Erythroblast (primary cell): ENCODE measurements around the gene GPX3.

Experiments
- DNase-seq, 2 experiments: peaks; one replicate each; lab custom pipeline; 2025; lab: John Stamatoyannopoulos, UW
- GATA1 ChIP-seq: IDR thresholded peaks from 2 replicates; pipeline ENCODE4 v1.6.1; 2011; ENCODE audit warnings: low read depth, mild to moderate bottlenecking, control low read depth, low read length, moderate library complexity
- POLR2A ChIP-seq: IDR thresholded peaks from 2 replicates; pipeline ENCODE4 v1.6.1; 2011; ENCODE audit warnings: mild to moderate bottlenecking, low read length

GPX3 gene

DNA sequence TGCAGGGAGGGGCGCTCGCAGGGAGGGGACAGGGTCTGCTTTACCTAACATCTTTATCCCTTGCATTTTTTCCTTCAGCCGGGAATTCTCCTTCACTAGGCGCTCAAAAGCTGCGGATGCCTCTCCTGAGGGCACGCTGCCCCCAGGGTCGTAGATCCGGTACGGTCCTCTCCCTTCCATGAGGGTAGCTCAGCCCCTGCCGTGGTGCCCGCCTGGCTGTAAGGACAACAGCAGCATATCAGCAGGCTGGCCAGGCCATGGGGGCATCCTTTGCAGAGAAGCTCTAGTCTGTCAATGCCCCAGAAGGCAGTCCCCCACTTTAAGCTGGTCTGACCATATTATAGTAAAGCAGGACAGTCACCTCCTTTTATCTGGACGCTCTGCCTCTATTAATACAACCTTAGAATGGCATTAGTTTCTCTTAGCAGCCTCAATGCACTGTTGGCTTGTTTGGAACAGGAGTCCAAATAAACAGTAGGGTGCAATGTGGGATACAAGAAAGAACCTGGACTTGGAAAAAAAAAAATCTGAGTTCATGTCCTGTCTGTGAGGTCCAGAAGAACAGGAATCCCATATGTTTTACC is 44.6 kb downstream of the GPX3 start:
- TF ChIP-seq POLR2A = no peak
- no peak for DNase-seq

GRCh38 chr5:151065609-151066008 is 45.2 kb downstream of the GPX3 start:
- TF ChIP-seq POLR2A (no peak), GATA1 (no peak)

DNA sequence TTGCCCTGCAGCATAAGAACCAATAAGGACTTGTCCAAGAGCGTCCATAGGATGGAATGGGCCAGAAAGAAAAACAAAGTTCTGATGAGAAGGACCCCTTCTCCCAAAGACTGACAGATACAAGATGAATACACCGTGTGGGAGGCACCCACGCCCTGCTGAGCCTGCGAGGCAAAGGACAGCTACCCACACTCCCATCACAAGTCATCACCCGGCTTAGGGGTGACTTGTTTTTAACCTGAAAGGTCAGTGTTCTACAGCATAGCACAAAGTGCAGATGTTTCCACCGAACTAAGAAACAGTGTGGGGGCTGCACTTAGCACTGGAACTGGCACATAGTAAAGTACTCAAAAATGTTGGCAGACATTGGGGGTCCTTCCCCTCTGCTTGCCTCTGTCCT is 46.5 kb downstream of the GPX3 start:
- no peak for DNase-seq
- TF ChIP-seq POLR2A = no peak
- no peak for TF ChIP-seq GATA1

More at GRCh38 chr5:151065609-151066008, 45.2 kb downstream of the GPX3 start:
- DNase-seq = no peak

DNA sequence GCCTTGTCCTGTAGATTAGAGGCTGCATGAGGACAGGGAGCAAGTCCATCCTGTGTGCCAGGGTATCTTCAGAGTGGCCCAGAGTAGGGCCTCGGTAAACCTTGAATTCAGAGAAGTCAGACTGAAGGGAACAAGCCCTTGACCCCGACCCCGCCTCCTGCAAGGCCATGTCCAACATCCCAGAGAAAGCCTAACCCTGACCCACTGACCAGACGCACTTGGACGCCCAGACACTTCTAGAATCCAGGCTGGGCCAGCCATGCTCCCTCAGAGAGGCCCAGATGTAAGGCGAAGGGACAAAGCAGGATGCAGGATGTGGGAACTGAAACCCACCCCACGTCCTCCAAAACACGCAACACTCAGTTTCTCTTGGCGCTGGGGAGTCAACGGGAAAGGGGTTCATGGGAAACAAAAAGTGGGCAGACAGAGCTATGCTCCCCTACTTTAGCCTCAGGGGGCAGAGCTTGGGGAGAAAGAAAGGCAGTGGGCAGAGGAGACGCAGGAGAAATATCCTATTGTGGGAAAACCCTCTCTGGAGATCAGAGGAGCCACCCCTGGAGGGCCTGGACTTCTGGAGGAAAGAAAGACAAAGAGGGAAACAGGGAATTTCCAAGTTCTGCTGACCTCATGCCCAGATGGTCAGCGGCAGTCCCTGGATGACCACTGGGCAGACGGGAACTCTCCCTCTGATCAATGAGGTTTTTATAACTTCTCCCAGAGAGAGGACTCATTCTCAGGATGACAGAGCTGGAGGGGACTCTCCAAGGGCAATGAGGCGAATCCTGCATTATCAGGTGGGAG is 47.4 kb downstream of the GPX3 start:
- DNase-seq = no peak
- TF ChIP-seq GATA1 = no peak
- TF ChIP-seq POLR2A = no peak

GRCh38 chr5:151068433-151069197 is 48.2 kb downstream of the GPX3 start:
- DNase-seq = no peak
- TF ChIP-seq POLR2A (no peak), GATA1 (no peak)

DNA sequence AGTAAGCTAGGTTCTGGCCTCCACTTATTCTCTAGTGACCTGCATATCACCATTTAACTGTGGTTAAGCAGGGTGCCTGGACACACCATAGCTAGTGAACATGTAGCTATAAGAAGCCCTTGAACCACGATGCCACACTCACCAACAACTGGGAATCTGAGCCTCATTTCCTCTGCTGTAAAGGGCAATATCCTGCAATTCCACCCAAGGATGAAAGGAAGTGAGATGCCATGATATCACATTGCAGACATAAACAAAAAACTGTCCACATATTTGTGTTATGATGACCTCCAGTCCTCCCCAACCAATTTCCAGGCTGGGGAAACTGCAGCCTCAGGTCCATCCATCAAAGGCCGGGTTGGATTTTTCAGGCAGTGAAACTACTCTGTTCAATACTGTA is 50.1 kb downstream of the GPX3 start:
- no peak for DNase-seq
- TF ChIP-seq GATA1 (no peak), POLR2A (no peak)

- no peak for DNase-seq
- no peak for TF ChIP-seq GATA1
- no peak for TF ChIP-seq POLR2A
These were observed 50.6 kb downstream of the GPX3 start for GRCh38 chr5:151071021-151071420.

GRCh38 chr5:151071848-151072629 is 51.6 kb downstream of the GPX3 start:
- no peak for TF ChIP-seq GATA1
- no peak for TF ChIP-seq POLR2A
- no peak for DNase-seq

DNA sequence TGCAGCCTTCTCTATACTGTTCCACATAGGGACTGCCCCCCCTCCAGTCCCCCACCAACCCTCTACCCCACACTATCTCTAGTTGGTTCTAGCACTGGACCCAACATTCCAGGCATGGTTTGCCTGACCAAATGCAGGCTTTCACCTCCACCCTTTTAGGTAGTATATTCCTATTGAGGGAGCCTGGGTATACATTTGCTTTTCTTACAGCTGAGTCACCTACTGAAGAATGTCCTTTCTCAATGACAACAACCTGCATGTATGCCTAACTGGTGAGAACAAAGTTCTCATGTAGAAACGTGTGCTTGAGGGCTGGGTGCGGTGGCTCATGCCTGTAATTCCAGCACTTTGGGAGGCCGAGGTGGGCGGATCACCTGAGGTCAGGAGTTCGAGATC is 52.2 kb downstream of the GPX3 start:
- DNase-seq = no peak
- TF ChIP-seq GATA1 = no peak
- TF ChIP-seq POLR2A = no peak

GRCh38 chr5:151073280-151073679 is 52.9 kb downstream of the GPX3 start:
- DNase-seq = no peak
- no peak for TF ChIP-seq GATA1
- no peak for TF ChIP-seq POLR2A

DNA sequence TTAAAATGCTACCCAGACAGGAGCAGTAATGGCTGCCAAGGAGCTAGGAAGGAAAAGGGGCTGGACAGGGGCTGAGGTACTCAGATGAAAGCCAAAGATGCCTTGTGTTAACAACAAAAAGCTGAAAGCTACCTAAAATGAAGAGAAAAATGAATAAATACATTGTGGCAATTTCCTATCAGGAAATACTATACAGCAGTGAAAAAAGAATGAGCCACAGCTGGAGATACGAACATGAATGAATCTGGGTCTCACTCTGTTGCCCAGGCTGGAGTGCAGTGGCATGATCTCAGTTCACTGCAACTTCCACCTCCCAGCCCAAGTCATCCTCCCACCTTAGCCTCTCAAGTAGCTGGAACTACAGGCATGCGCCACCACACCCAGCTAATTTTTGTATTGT is 54.2 kb downstream of the GPX3 start:
- no peak for DNase-seq
- TF ChIP-seq GATA1 (no peak), POLR2A (no peak)

- TF ChIP-seq GATA1 (no peak), POLR2A (no peak)
- DNase-seq = no peak
These were observed 55.4 kb downstream of the GPX3 start for GRCh38 chr5:151075698-151076331.

GRCh38 chr5:151076616-151077015 is 56.2 kb downstream of the GPX3 start:
- DNase-seq = no peak
- TF ChIP-seq GATA1 = no peak

- TF ChIP-seq GATA1 = no peak
- no peak for TF ChIP-seq POLR2A
- DNase-seq = no peak
These were observed 57.0 kb downstream of the GPX3 start for GRCh38 chr5:151077419-151077818.
